H4 (cell line): Measurements from ENCODE around the gene RNF145. TPM values are rescaled to one million over a fixed set of nuclear protein-coding genes. Genes with fewer than 3 reads are reported as not detected.

ENCODE experiments used
- DNase-seq: peaks from one replicate; pipeline ENCODE4 v3.0.0-alpha.2; 2015; ENCODE audit warnings: low spot score
- total RNA-seq: library from RNA; depleted of rRNA; stranded (reverse); fragments of >200 nt; shearing (Covaris generic); gene quantifications from 2 replicates; pipeline ENCODE4 v1.2.3, GENCODE V29; 2014

The RNF145 gene
- total RNA-seq, 1 experiment from 2014 or later = 37.2 TPM

- DNase-seq = no peak
Observed at GRCh38 chr5:159190170-159190569, 19.2 kb downstream of the RNF145 start.

GRCh38 chr5:159189310-159189709 lies 20.0 kb downstream of the RNF145 start:
- DNase-seq = no peak

GRCh38 chr5:159187719-159188118 lies 21.6 kb downstream of the RNF145 start:
- no peak for DNase-seq

GRCh38 chr5:159186319-159186718 lies 23.0 kb downstream of the RNF145 start:
- DNase-seq = no peak

- DNase-seq = no peak
Observed at GRCh38 chr5:159185773-159186172, 23.6 kb downstream of the RNF145 start.

GRCh38 chr5:159184858-159185381 lies 24.4 kb downstream of the RNF145 start:
- peak; percentile 36 for DNase-seq

GRCh38 chr5:159184236-159184635 lies 25.1 kb downstream of the RNF145 start:
- no peak for DNase-seq

- no peak for DNase-seq
Observed at GRCh38 chr5:159183247-159183646, 26.1 kb downstream of the RNF145 start.

GRCh38 chr5:159182691-159183090 lies 26.7 kb downstream of the RNF145 start:
- peak; percentile 23 for DNase-seq

- no peak for DNase-seq
Observed at GRCh38 chr5:159181651-159182050, 27.7 kb downstream of the RNF145 start.

- DNase-seq = no peak
Observed at GRCh38 chr5:159181152-159181551, 28.2 kb downstream of the RNF145 start.

- DNase-seq = no peak
Observed at GRCh38 chr5:159179529-159180305, 29.6 kb downstream of the RNF145 start.

GRCh38 chr5:159178978-159179377 lies 30.4 kb downstream of the RNF145 start:
- DNase-seq = peak; percentile 95

GRCh38 chr5:159175547-159175946 lies 33.8 kb downstream of the RNF145 start:
- no peak for DNase-seq

- DNase-seq = no peak
Observed at GRCh38 chr5:159174511-159175168, 34.7 kb downstream of the RNF145 start.

GRCh38 chr5:159171274-159171673 lies 38.1 kb downstream of the RNF145 start:
- DNase-seq = no peak

- no peak for DNase-seq
Observed at GRCh38 chr5:159170021-159170420, 39.3 kb downstream of the RNF145 start.

- no peak for DNase-seq
Observed at GRCh38 chr5:159166416-159166815, 42.9 kb downstream of the RNF145 start.

- DNase-seq = no peak
Observed at GRCh38 chr5:159163701-159164046, 45.7 kb downstream of the RNF145 start.

- peak; percentile 16 for DNase-seq
Observed at GRCh38 chr5:159163027-159163700, 46.2 kb downstream of the RNF145 start.

GRCh38 chr5:159161361-159162214 lies 47.8 kb downstream of the RNF145 start:
- DNase-seq = no peak
